ENCODE data around the gene MAFG. TPM values are rescaled to one million over a fixed set of nuclear protein-coding genes. Genes with fewer than 3 reads are reported as not detected.

MAFG gene
- total RNA-seq, 1 experiment from 2014 or later: 49.7 TPM

DNA sequence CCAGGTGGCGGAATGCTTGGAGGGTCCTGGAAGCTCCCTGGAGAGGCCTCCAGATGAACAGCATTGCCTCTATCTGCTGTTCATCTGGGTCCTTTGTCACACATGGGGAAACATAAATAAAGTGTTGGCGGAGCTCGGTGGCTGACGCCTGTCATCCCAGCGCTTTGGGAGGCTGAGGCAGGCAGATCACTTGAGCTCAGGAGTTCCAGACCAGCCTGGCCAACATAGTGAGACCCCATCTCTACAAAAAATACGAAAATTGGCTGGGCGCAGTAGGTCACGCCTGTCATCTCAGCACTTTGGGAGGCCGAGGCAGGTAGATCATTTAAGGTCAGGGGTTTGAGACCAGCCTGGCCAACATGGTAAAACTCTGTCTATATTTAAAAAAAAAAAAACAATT, 17.3 kb upstream of the MAFG start:
- no peaks in the 10 kb centered on the region for H3K36me3 ChIP-seq (ENCODE audit: insufficient read depth, low read length, poor library complexity, severe bottlenecking)
- no peak overlapping the region for H3K4me3 ChIP-seq (ENCODE audit: low read depth, low read length, poor library complexity, severe bottlenecking)
- CTCF ChIA-PET: no interaction called here
- no peaks in the 10 kb centered on the region for H3K4me1 ChIP-seq (ENCODE audit: insufficient read depth, low read length, poor library complexity, severe bottlenecking)
- POLR2A ChIA-PET (ENCODE audit: low non-redundant PET): no interaction called here
- H3K27ac ChIP-seq (ENCODE audit: low read depth, low read length, poor library complexity, severe bottlenecking): no peak overlapping the region
- intact Hi-C loops (cut with micrococcal nuclease; ENCODE audit: unreplicated experiment): no loop called here
- no peak for DNase-seq (ENCODE audit: low spot score)
- TF ChIP-seq, protein P1, sequence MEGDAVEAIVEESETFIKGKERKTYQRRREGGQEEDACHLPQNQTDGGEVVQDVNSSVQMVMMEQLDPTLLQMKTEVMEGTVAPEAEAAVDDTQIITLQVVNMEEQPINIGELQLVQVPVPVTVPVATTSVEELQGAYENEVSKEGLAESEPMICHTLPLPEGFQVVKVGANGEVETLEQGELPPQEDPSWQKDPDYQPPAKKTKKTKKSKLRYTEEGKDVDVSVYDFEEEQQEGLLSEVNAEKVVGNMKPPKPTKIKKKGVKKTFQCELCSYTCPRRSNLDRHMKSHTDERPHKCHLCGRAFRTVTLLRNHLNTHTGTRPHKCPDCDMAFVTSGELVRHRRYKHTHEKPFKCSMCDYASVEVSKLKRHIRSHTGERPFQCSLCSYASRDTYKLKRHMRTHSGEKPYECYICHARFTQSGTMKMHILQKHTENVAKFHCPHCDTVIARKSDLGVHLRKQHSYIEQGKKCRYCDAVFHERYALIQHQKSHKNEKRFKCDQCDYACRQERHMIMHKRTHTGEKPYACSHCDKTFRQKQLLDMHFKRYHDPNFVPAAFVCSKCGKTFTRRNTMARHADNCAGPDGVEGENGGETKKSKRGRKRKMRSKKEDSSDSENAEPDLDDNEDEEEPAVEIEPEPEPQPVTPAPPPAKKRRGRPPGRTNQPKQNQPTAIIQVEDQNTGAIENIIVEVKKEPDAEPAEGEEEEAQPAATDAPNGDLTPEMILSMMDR (conservative IDR thresholded peaks at IDR 0.05; ENCODE audit: low read depth, low read length): no peak
- TF ChIP-seq EZH2 (IDR thresholded peaks at IDR 0.05; ENCODE audit: borderline replicate concordance, low read depth, low read length, poor library complexity, severe bottlenecking): no peak
- no peaks in the 10 kb centered on the region for H3K27me3 ChIP-seq (replicated peaks; ENCODE audit: insufficient read depth, low read depth, low read length, poor library complexity)
- no TSS peak for BruUV-seq (replicated peaks)
- H3K9me3 ChIP-seq (ENCODE audit: low read depth, low read length, poor library complexity, severe bottlenecking): no peaks in the 10 kb centered on the region

DNA sequence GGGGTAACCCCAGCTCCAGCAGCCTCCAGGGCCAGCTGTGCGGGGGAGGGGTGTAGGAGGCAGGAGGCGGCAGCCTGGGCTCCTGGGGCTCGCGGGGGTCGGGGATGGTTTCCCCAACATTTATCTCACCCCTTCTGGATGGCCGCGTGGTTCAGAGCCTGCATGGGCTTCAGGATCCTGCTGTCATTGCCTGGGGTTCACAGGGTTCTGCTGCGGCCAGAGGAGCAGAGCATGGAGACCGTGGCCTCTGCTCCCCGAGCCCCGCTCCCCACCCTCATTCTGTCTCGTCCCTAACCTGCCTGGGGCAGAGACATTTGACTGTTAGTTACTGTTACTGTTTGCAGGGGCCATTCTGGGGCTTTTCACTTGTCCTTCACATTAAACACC, 14.6 kb upstream of the MAFG start:
- Histone ChIP-seq H3K36me3 (ENCODE audit: insufficient read depth, low read length, poor library complexity, severe bottlenecking) (no peaks in the 10 kb centered on the region), H3K4me1 (ENCODE audit: insufficient read depth, low read length, poor library complexity, severe bottlenecking) (peaks cover 4% of the 10 kb centered on the region), H3K27me3 (replicated peaks; ENCODE audit: insufficient read depth, low read depth, low read length, poor library complexity) (no peaks in the 10 kb centered on the region), H3K4me3 (ENCODE audit: low read depth, low read length, poor library complexity, severe bottlenecking) (no peak overlapping the region), H3K27ac (ENCODE audit: low read depth, low read length, poor library complexity, severe bottlenecking) (no peak overlapping the region), H3K9me3 (ENCODE audit: low read depth, low read length, poor library complexity, severe bottlenecking) (no peaks in the 10 kb centered on the region)
- CTCF ChIA-PET: no interaction called here
- POLR2A ChIA-PET (ENCODE audit: low non-redundant PET): no interaction called here
- intact Hi-C loops (cut with micrococcal nuclease; ENCODE audit: unreplicated experiment): no loop called here
- BruUV-seq (replicated peaks): no TSS peak
- TF ChIP-seq EZH2 (IDR thresholded peaks at IDR 0.05; ENCODE audit: borderline replicate concordance, low read depth, low read length, poor library complexity, severe bottlenecking): no peak
- TF ChIP-seq, protein P1 (conservative IDR thresholded peaks at IDR 0.05; ENCODE audit: low read depth, low read length): no peak
- no peak for DNase-seq (ENCODE audit: low spot score)

DNA sequence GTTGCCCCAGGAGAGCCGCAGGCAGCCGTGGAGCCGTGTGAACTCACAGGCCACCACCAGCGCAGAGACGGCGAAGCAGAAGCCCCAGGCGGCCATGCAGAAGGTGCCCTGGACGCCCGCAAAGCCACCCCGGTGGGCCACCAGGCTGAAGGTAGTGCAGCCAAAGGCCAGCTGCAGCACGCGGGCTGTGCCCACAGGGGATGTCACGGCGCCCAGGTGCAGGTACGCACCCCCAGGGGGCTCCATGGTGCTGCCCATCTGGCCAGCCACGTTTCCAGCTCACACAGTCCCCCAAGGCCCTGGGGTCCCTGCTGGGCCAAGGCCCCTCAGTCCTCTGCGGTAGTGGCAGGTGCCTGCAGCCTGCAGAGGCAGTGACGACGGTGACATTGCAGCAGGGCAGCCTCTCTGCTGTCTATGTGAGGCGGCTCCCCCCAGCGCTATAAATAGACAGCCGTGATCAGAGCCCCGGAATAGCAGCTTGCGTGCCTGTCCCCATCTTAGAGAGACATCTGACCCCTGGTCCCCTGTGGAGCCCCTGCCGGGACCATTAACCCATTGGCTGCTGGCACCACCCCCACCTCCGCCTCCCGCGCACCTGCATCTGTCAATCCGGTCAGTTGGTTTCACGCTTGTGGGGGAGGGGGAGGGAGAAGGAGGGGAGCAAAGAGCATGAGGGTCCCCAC, 14.1 kb upstream of the MAFG start:
- no peaks in the 10 kb centered on the region for H3K36me3 ChIP-seq (ENCODE audit: insufficient read depth, low read length, poor library complexity, severe bottlenecking)
- no peaks in the 10 kb centered on the region for H3K9me3 ChIP-seq (ENCODE audit: low read depth, low read length, poor library complexity, severe bottlenecking)
- ChIA-PET CTCF (no interaction called here), POLR2A (ENCODE audit: low non-redundant PET) (no interaction called here)
- H3K4me3 ChIP-seq (ENCODE audit: low read depth, low read length, poor library complexity, severe bottlenecking): no peak overlapping the region
- DNase-seq (ENCODE audit: low spot score): no peak
- no peak for TF ChIP-seq EZH2 (IDR thresholded peaks at IDR 0.05; ENCODE audit: borderline replicate concordance, low read depth, low read length, poor library complexity, severe bottlenecking)
- TF ChIP-seq, protein P1 (conservative IDR thresholded peaks at IDR 0.05; ENCODE audit: low read depth, low read length): no peak
- no TSS peak for BruUV-seq (replicated peaks)
- H3K27me3 ChIP-seq (replicated peaks; ENCODE audit: insufficient read depth, low read depth, low read length, poor library complexity): no peaks in the 10 kb centered on the region
- intact Hi-C loops (cut with micrococcal nuclease; ENCODE audit: unreplicated experiment): no loop called here
- H3K27ac ChIP-seq (ENCODE audit: low read depth, low read length, poor library complexity, severe bottlenecking): no peak overlapping the region
- peaks cover 4% of the 10 kb centered on the region for H3K4me1 ChIP-seq (ENCODE audit: insufficient read depth, low read length, poor library complexity, severe bottlenecking)
